GM12892 (cell line): ENCODE data around the gene PACS1.

Experiments used
- POLR2A ChIP-seq: IDR thresholded peaks from 2 replicates; pipeline ENCODE4 v1.6.1; 2011; ENCODE audit warnings: low read depth, low read length, control low read depth
- POLR2AphosphoS5 ChIP-seq: IDR thresholded peaks from 2 replicates; pipeline ENCODE4 v1.6.1; 2011; ENCODE audit warnings: low read depth, low read length, control low read depth
- TAF1 ChIP-seq: IDR thresholded peaks from 2 replicates; pipeline ENCODE4 v1.6.1; 2011; ENCODE audit warnings: low read depth, mild to moderate bottlenecking, control low read depth, low read length, borderline replicate concordance

- TF ChIP-seq POLR2A (no peak), POLR2AphosphoS5 (no peak), TAF1 (no peak)
Observed at GRCh38 chr11:66083767-66084166, 13.7 kb downstream of the PACS1 start.
